GM12874 (cell line): ENCODE data around the gene POU3F3.

Experiments used
- CTCF ChIP-seq: IDR thresholded peaks from 2 replicates; pipeline ENCODE4 v1.5.1; 2011; ENCODE audit warnings: low read depth, mild to moderate bottlenecking, control low read depth, low read length, moderate library complexity; ENCODE audit not compliant: insufficient read depth

Gene POU3F3

GRCh38 chr2:104847586-104848160 is 6.2 kb upstream of the POU3F3 start:
- no peak for TF ChIP-seq CTCF

GRCh38 chr2:104848526-104848925 is 5.4 kb upstream of the POU3F3 start:
- no peak for TF ChIP-seq CTCF

GRCh38 chr2:104849101-104849500 is 4.8 kb upstream of the POU3F3 start:
- no peak for TF ChIP-seq CTCF

- TF ChIP-seq CTCF = peak; percentile 67
Measured at GRCh38 chr2:104849618-104850141, 4.2 kb upstream of the POU3F3 start.

- TF ChIP-seq CTCF = no peak
Measured at GRCh38 chr2:104850361-104851290, 3.3 kb upstream of the POU3F3 start.

GRCh38 chr2:104851291-104852089 is 2.4 kb upstream of the POU3F3 start:
- TF ChIP-seq CTCF = no peak

- TF ChIP-seq CTCF = no peak
Measured at GRCh38 chr2:104852090-104852666, 1.7 kb upstream of the POU3F3 start.
